ENCODE data around the gene BRCC3.
"Not testable (repeated sequence)": the region's sequence is repeated elsewhere in the genome, so short reads cannot be mapped to it uniquely, and the experiment has no call there.

Gene BRCC3

DNA sequence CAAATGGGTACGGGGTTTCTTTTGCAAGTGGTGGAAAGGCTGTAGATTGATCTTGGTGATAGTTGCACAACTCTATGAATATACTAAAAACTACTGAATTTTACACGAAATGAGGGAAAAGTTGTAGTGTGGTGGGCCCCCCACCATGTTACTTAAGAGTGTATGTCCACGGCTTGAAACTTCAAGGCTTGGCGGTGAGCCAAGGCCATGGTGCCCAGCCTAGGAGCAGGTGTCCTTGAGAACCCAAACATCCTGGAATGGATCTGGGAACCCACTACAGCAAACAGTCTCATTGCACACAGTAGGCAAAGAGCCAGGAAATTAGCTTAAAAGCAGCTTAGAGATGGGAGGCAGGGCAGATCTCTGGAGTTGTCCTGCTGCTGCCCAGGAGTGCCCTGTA lies 62.9 kb downstream of the BRCC3 start:
- no peak for DNase-seq (ENCODE audit: low read depth in 2 of 2)
- H3K4me3 ChIP-seq (replicated peaks in 1 of 2; ENCODE audit: low read depth in 2 of 2, low read length in 2 of 2) = no peak overlapping the region
- TF ChIP-seq CTCF (IDR thresholded peaks at IDR 0.05; ENCODE audit: low read depth, low read length) = no peak

GRCh38 chrX:155143959-155144548 lies 72.7 kb downstream of the BRCC3 start:
- H3K4me3 ChIP-seq (replicated peaks in 1 of 2; ENCODE audit: low read depth in 2 of 2, low read length in 2 of 2) = no peak overlapping the region
- no peak for DNase-seq (ENCODE audit: low read depth in 2 of 2)
- no peak for TF ChIP-seq CTCF (IDR thresholded peaks at IDR 0.05; ENCODE audit: low read depth, low read length)

DNA sequence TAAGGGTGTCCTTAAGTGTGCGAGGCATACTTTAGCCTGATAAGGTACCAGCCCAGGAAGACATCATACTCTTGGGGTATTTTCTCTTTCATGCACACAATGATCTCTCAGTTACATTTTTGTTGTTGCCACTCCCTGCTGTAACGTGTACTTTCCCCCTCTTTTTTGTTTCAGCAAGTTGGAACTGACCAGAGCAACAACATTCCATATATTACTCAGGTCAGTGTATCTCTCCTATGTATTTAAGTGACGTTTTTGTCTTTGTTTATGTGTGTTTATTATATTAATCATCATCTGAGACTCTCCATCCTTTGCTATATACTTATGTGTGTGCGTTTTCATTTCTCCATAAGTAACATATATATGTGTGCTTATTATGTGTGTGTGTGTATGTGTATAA lies 73.6 kb downstream of the BRCC3 start:
- no peak for TF ChIP-seq CTCF (IDR thresholded peaks at IDR 0.05; ENCODE audit: low read depth, low read length)
- no peak overlapping the region for H3K4me3 ChIP-seq (replicated peaks in 1 of 2; ENCODE audit: low read depth in 2 of 2, low read length in 2 of 2)
- no peak for DNase-seq (ENCODE audit: low read depth in 2 of 2)

- not testable (repeated sequence) for H3K4me3 ChIP-seq (replicated peaks in 1 of 2; ENCODE audit: low read depth in 2 of 2, low read length in 2 of 2)
- peak in 1 of 2 donors; percentile 8 for DNase-seq (ENCODE audit: low read depth in 2 of 2)
Measured at GRCh38 chrX:155147612-155148011, 76.3 kb downstream of the BRCC3 start.

GRCh38 chrX:155148166-155148565 lies 76.9 kb downstream of the BRCC3 start:
- not testable (repeated sequence) for H3K4me3 ChIP-seq (replicated peaks in 1 of 2; ENCODE audit: low read depth in 2 of 2, low read length in 2 of 2); DNase-seq (ENCODE audit: low read depth in 2 of 2)

DNA sequence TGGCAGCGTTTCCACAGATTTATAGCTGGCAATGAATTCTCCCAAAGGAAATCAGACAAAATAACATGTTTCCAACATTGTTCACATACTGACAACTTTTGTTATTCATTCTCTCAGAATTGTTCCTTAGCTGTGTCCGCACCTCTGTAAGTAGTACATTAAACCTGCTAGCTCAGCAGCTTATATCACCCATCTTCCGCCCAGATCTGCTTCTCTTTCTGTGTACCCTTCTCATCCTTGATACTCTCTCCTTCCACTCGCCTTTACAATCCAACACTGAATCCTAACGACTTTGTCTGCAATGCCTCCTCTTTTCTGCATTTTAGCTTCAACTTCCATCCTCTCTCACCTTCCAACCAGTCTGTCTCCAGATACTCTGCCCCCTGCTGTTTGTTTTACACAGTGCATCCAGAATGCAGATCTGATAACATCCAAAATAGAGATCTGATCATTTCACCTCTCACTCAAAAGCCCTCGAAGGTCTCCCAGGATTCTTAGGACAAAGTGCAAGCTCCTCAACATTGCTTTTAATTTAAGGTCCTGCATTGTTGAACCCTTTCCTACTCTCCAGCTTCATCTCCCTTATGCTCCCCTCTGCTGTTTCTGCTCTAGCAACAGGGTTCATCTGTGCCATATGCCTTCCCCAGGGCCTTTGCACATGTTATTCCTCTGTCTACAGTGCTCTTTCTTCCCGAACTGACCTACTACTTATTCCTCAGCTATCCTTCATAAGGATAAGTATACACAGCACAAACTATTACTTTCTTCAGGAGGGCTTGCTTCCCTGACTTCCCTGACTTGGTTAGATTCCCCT lies 77.6 kb downstream of the BRCC3 start:
- peak; percentile 59 for TF ChIP-seq CTCF (IDR thresholded peaks at IDR 0.05; ENCODE audit: low read depth, low read length)
- peak; percentile 24 to 36 for DNase-seq (ENCODE audit: low read depth in 2 of 2)
- H3K4me3 ChIP-seq (replicated peaks in 1 of 2; ENCODE audit: low read depth in 2 of 2, low read length in 2 of 2) = no peak overlapping the region

DNA sequence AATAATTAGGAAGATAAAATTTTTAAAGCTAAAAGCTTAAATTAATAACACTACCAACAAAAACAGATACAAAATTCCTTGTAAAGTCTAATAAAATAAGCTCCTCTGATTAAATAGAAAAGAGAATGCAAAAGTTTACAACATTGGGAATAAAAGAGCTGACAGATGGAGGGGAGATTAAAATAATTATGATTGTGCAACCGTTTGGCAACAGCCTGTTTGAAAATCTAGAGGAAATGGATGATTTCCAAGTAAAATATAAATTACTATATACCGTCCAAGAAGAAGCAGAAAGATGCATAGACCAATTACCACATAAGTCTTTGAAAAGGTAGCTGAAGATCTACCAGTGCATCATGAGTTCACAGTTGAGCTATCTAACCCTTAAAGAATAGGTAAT lies 98.6 kb downstream of the BRCC3 start:
- no peak overlapping the region for H3K4me3 ChIP-seq (replicated peaks in 1 of 2; ENCODE audit: low read depth in 2 of 2, low read length in 2 of 2)
- no peak for TF ChIP-seq CTCF (IDR thresholded peaks at IDR 0.05; ENCODE audit: low read depth, low read length)
- DNase-seq (ENCODE audit: low read depth in 2 of 2) = peak in 1 of 2 donors; percentile 3

All from cardiac fibroblast (primary cell).